GM23248 (cell line): Measurements from ENCODE around the gene TMEM207.

Source experiments
- EZH2 ChIP-seq: fragments of 200-600 bp; sonication (generic); IDR thresholded peaks from 2 replicates; pipeline ENCODE4 v1.6.1; 2018; ENCODE audit warnings: antibody characterized with exemption, mild to moderate bottlenecking; ENCODE audit not compliant: insufficient read depth, poor library complexity, severe bottlenecking
- EZH2phosphoT487 ChIP-seq: fragments of 200-600 bp; sonication (generic); IDR thresholded peaks from 2 replicates; pipeline ENCODE4 v1.6.1; 2018; ENCODE audit warnings: antibody characterized with exemption, moderate library complexity, mild to moderate bottlenecking, low read depth; ENCODE audit not compliant: insufficient read depth

DNA sequence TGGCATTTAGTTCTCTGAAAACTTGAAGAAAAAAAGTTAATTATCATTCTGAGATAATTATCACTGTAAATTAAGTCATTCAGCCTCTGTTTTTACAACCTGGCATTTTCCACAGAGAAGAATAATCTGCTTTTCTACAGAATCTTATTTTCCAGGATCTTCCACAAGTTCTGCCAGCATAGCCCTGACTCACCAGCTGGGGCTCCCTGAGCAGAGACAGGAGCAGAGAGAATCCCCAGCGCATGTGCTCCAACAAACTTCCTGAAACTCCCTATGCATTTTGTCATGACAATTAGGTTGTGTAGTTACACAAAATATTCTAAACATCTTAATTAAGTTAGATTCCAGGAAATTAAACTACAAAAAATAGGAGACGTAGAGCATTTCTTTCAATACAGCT is 32.1 kb upstream of the TMEM207 start:
- no peak for TF ChIP-seq EZH2phosphoT487
- no peak for TF ChIP-seq EZH2
